Left cardiac atrium (tissue), 2 donors: Measurements from ENCODE around the gene GNG11. TPM values are rescaled to one million over a fixed set of nuclear protein-coding genes. Genes with fewer than 3 reads are reported as not detected.

Source experiments
- total RNA-seq, 2 donors: library from RNA; stranded (reverse); fragmentation: NEBNext Ultra II Directional; extraction: Animal tissue kit (Norgen Biotek cat#: 25700); gene quantifications; one replicate each; pipeline ENCODE4 v1.2.1, GENCODE V29; 2021
- donor health status: DM: no; HTN: yes; CAD: no; lungs with severe emphysema.
- donor health status: DM: yes; HTN: yes; CAD: no.

Gene GNG11
- total RNA-seq, 2 donors from 2014 or later, result 19.8 to 25.2 TPM

Other genes starting within 250 kb of the GNG11 start
- 1 to 10 TPM; 1.1 to 3.6 TPM for gene TFPI2, start 31.0 kb upstream of the GNG11 start, total RNA-seq
- gene GNGT1, start 15.2 kb upstream of the GNG11 start, total RNA-seq, result not detected
- gene BET1, start 82.6 kb downstream of the GNG11 start, total RNA-seq, result 10 to 100 TPM; 17.0 to 17.1 TPM